IMR-90 (cell line): ENCODE results near the gene LYRM7. TPM values are rescaled to one million over a fixed set of nuclear protein-coding genes. Genes with fewer than 3 reads are reported as not detected.

Experiments
- ATAC-seq: fragments of 200-7000 bp; cut with Tn5 transposase; 2 replicates; pipeline ENCODE4 v1.9.1; 2020; ENCODE audit warnings: low read depth, mild to moderate bottlenecking, moderate library complexity
- BruUV-seq: library from RNA; stranded (reverse); fragments of 400-500 nt; replicated peaks from 2 replicates; lab custom pipeline; 2021; lab: Mats Ljungman, UMichigan
- CTCF ChIA-PET: fragments of 300-600 bp; formaldehyde crosslinking; extraction: SDS; loops from one replicate; lab custom pipeline; 2021; ENCODE audit warnings: antibody characterized with exemption; lab: Yijun Ruan, JAX
- POLR2A ChIA-PET: fragments of 300-600 bp; sonication (Branson Sonifier 250); formaldehyde crosslinking; loops from one replicate; lab custom pipeline; 2022; ENCODE audit warnings: antibody characterized with exemption; ENCODE audit not compliant: unreplicated experiment; lab: Charles Lee
- DNase-seq: peaks from one replicate; pipeline ENCODE4 v3.0.0; 2013
- H2AFZ ChIP-seq: replicated peaks from 2 replicates; pipeline ENCODE3; 2013; ENCODE audit warnings: low read length, mild to moderate bottlenecking; ENCODE audit not compliant: poor library complexity
- H2AK5ac ChIP-seq: 2 replicates; pipeline ENCODE4 v1.6.1; 2013; ENCODE audit warnings: low read depth, low read length, inconsistent platforms
- H2AK9ac ChIP-seq: replicated peaks from 2 replicates; pipeline ENCODE3; 2013; ENCODE audit warnings: mild to moderate bottlenecking, low read depth, low read length, moderate library complexity; ENCODE audit not compliant: poor library complexity
- H2BK120ac ChIP-seq: 2 replicates; pipeline ENCODE4 v1.6.1; 2013; ENCODE audit warnings: low read depth, low read length, inconsistent platforms
- H2BK15ac ChIP-seq: 3 replicates; pipeline ENCODE4 v1.6.1; 2013; ENCODE audit warnings: low read depth, low read length, inconsistent platforms
- H2BK20ac ChIP-seq: 2 replicates; pipeline ENCODE4 v1.6.1; 2013; ENCODE audit warnings: low read depth, mild to moderate bottlenecking, inconsistent platforms, low read length, moderate library complexity
- H2BK5ac ChIP-seq: 2 replicates; pipeline ENCODE4 v1.6.1; 2013; ENCODE audit warnings: mild to moderate bottlenecking, low read depth, low read length, inconsistent platforms; ENCODE audit not compliant: poor library complexity, severe bottlenecking
- H3K14ac ChIP-seq: replicated peaks from 2 replicates; pipeline ENCODE4 v1.6.1; 2013; ENCODE audit warnings: low read depth, low read length, inconsistent platforms
- H3K18ac ChIP-seq: 2 replicates; pipeline ENCODE4 v1.6.1; 2013; ENCODE audit warnings: low read depth, low read length, control low read depth
- H3K23ac ChIP-seq: 2 replicates; pipeline ENCODE4 v1.6.1; 2013; ENCODE audit warnings: low read depth, low read length, inconsistent platforms
- H3K27ac ChIP-seq: 2 replicates; pipeline ENCODE4 v1.5.1; 2013; ENCODE audit warnings: mild to moderate bottlenecking, control low read depth, low read length; ENCODE audit not compliant: insufficient read depth
- H3K27me3 ChIP-seq: 2 replicates; pipeline ENCODE4 v1.6.1; 2013; ENCODE audit warnings: low read length; ENCODE audit not compliant: control insufficient read depth, insufficient read depth
- H3K36me3 ChIP-seq: 2 replicates; pipeline ENCODE4 v1.6.1; 2013; ENCODE audit warnings: low read length, mixed read lengths; ENCODE audit not compliant: control insufficient read depth, insufficient read depth
- H3K4ac ChIP-seq: 2 replicates; pipeline ENCODE4 v1.6.1; 2013; ENCODE audit warnings: low read depth, low read length, inconsistent platforms
- H3K4me1 ChIP-seq: 2 replicates; pipeline ENCODE4 v1.6.1; 2013; ENCODE audit warnings: low read length, mixed read lengths; ENCODE audit not compliant: control insufficient read depth, insufficient read depth
- H3K4me2 ChIP-seq: 2 replicates; pipeline ENCODE4 v1.6.1; 2013; ENCODE audit warnings: low read depth, mild to moderate bottlenecking, control low read depth, low read length, moderate library complexity
- H3K4me3 ChIP-seq: 2 replicates; pipeline ENCODE4 v1.5.1; 2013; ENCODE audit warnings: low read depth, mild to moderate bottlenecking, control low read depth, low read length, moderate library complexity; ENCODE audit not compliant: insufficient read depth
- H3K56ac ChIP-seq: 2 replicates; pipeline ENCODE4 v1.6.1; 2013; ENCODE audit warnings: low read length, inconsistent platforms; ENCODE audit not compliant: insufficient read depth; ENCODE audit errors: extremely low read depth
- H3K79me1 ChIP-seq, 2 experiments: 2 replicates each; pipeline ENCODE4 v1.6.1; 2013; ENCODE audit warnings: low read length in 2 of 2, inconsistent platforms in 1 of 2, low read depth in 1 of 2
- H3K9ac ChIP-seq: 2 replicates; pipeline ENCODE4 v1.6.1; 2013; ENCODE audit warnings: low read depth, low read length, control low read depth
- H3K9me1 ChIP-seq: 2 replicates; pipeline ENCODE4 v1.6.1; 2013; ENCODE audit warnings: low read length, inconsistent platforms; ENCODE audit not compliant: insufficient read depth
- H3K9me3 ChIP-seq: 2 replicates; pipeline ENCODE4 v1.6.1; 2013; ENCODE audit warnings: low read length; ENCODE audit not compliant: control insufficient read depth, insufficient read depth
- H4K20me1 ChIP-seq: 2 replicates; pipeline ENCODE4 v1.6.1; 2013; ENCODE audit warnings: low read length, inconsistent platforms; ENCODE audit not compliant: insufficient read depth
- H4K5ac ChIP-seq: 2 replicates; pipeline ENCODE4 v1.6.1; 2013; ENCODE audit warnings: mild to moderate bottlenecking, low read depth, low read length, control low read depth
- H4K8ac ChIP-seq, 2 experiments: 2 replicates each; pipeline ENCODE4 v1.6.1; 2013; ENCODE audit warnings: low read depth in 2 of 2, low read length in 2 of 2, control low read depth in 1 of 2, inconsistent platforms in 1 of 2
- H4K91ac ChIP-seq: 2 replicates; pipeline ENCODE4 v1.6.1; 2013; ENCODE audit warnings: low read depth, low read length, inconsistent platforms; ENCODE audit not compliant: insufficient read depth
- CTCF ChIP-seq: conservative IDR thresholded peaks from 2 replicates; pipeline ENCODE4 v1.5.1; 2012; ENCODE audit warnings: mild to moderate bottlenecking, low read depth, low read length, improper control_type of control experiment
- FOS ChIP-seq: fragments of 150-350 bp; IDR thresholded peaks from 2 replicates; pipeline ENCODE4 v1.6.1; 2016; ENCODE audit warnings: low read depth, low read length
- POLR2A ChIP-seq: IDR thresholded peaks from 2 replicates; pipeline ENCODE4 v1.6.1; 2012; ENCODE audit warnings: mild to moderate bottlenecking, low read depth, low read length
- RAD21 ChIP-seq: IDR thresholded peaks from 2 replicates; pipeline ENCODE4 v1.6.1; 2012; ENCODE audit warnings: low read length, improper control_type of control experiment
- RCOR1 ChIP-seq: IDR thresholded peaks from 2 replicates; pipeline ENCODE4 v1.6.1; 2012; ENCODE audit warnings: mild to moderate bottlenecking, low read length, improper control_type of control experiment; ENCODE audit not compliant: insufficient replicate concordance
- SMC3 ChIP-seq: fragments of 150-350 bp; IDR thresholded peaks from 2 replicates; pipeline ENCODE4 v1.6.1; 2016; ENCODE audit warnings: low read depth, mild to moderate bottlenecking, antibody characterized with exemption, low read length, moderate library complexity
- WGBS, 2 experiments: methylation state at CpG; one replicate each; pipeline versions ENCODE4 v1.1.5 to v1.1.7; 2013; ENCODE audit warnings: missing lambda C conversion rate in 2 of 2; ENCODE audit not compliant: insufficient read length in 1 of 2; ENCODE audit errors: extremely low coverage in 2 of 2; 5-methylcytosine and 5-hydroxymethylcytosine counted together
- dilution Hi-C: fragments of 300-500 bp; cut with HindIII; formaldehyde crosslinking; loops from one replicate; pipeline ENCODE4 v1.14.3; 2018; ENCODE audit warnings: low sequenced_read_pairs; ENCODE audit not compliant: unreplicated experiment
- in situ Hi-C: fragments of 300-500 bp; cut with MboI; formaldehyde crosslinking; loops from 3 replicates; pipeline ENCODE4 v1.14.3; 2019; ENCODE audit warnings: low sequenced_read_pairs, inconsistent platforms, mixed read lengths
- intact Hi-C: fragments of 100-400 bp; cut with micrococcal nuclease; formaldehyde crosslinking; loops from 2 replicates; pipeline ENCODE4 v1.10.0; 2022
- polyA plus RNA-seq, 3 experiments: library from polyadenylated mRNA; depleted of rRNA; stranded (reverse); fragments of >200 nt; gene quantifications; 2 replicates each; pipeline ENCODE4 v1.2.3, GENCODE V29; 2012; ENCODE audit warnings: low replicate concordance in 1 of 3
- total RNA-seq: library from RNA; depleted of rRNA; stranded (reverse); fragments of >200 nt; gene quantifications from 2 replicates; pipeline ENCODE4 v1.2.3, GENCODE V29; 2012

Gene LYRM7
- total and polyA plus RNA-seq, 2 of the 4 experiments (the other 2 are of a cell fraction), result 2.5 to 3.4 TPM

GRCh38 chr5:131165119-131165727 is 5.5 kb upstream of the LYRM7 start, which contains the start of gene HINT1:
Gene HINT1 (minus strand): TSS chr5:131165256. CDS start chr5:131165205, 51 bp downstream.
- in situ Hi-C loops, result loop anchor here (10.0 kb wide), 2 partner anchors 110 to 220 kb away; no protein-coding TSS in a partner anchor
- peak within 1 kb of the TSS; percentile 78 to 92 for H4K8ac ChIP-seq
- peak within 1 kb of the TSS; percentile 58 for H2BK120ac ChIP-seq
- BruUV-seq, result no TSS peak
- peak within 1 kb of the TSS; percentile 88 for H2BK5ac ChIP-seq
- peak within 1 kb of the TSS; percentile 88 for H3K4me3 ChIP-seq
- H3K9ac ChIP-seq, result peak within 1 kb of the TSS; percentile 93
- no peak within 1 kb of the TSS for H2BK20ac ChIP-seq
- ChIA-PET POLR2A (no interaction called here), CTCF (interaction anchor here (0.6 to 1.2 kb wide), 3 partner anchors 98 to 219 kb away, joined by 3 to 5 read pairs (median 5); no protein-coding TSS in a partner anchor)
- H3K9me1 ChIP-seq, result no peaks in the 10 kb centered on the region; the same call in 1 of the 2 replicates
- TF ChIP-seq CTCF (0 out of 2 replicates have a peak, but pooled peaks have one; percentile 23), POLR2A (peak; percentile 66), FOS (no peak), SMC3 (0 out of 2 replicates have a peak, but pooled peaks have one; percentile 9), RCOR1 (no peak), RAD21 (peak; percentile 25; the same call in 1 of the 2 replicates)
- peak within 1 kb of the TSS; percentile 91 for H3K4me2 ChIP-seq
- H3K79me1 ChIP-seq, result peaks cover 8 to 10% of the 10 kb centered on the region in 2 experiments; a peak in 2 of 4 replicates
- peaks cover 6% of the 10 kb centered on the region for H3K36me3 ChIP-seq
- peak within 1 kb of the TSS; percentile 88 for H3K56ac ChIP-seq
- H3K27me3 ChIP-seq, result no peaks in the 10 kb centered on the region
- peaks cover 3% of the 10 kb centered on the region; the same call in 1 of the 2 replicates for H3K4me1 ChIP-seq
- peak within 1 kb of the TSS; percentile 92 for H3K27ac ChIP-seq
- H2AK9ac ChIP-seq, result peak within 1 kb of the TSS; percentile 98
- H2BK15ac ChIP-seq, result peak within 1 kb of the TSS; percentile 37; the same call in 2 of the 3 replicates
- peak within 1 kb of the TSS; percentile 97 for H3K23ac ChIP-seq
- peak within 1 kb of the TSS; percentile 96 for H3K4ac ChIP-seq
- 0% methylated on average over 5 of the region's 33 CpGs; no CpG with 5 or more reads in 1 of the 2 experiments for WGBS, 2 experiments
- H4K91ac ChIP-seq, result peak within 1 kb of the TSS; percentile 88
- intact Hi-C loops, result loop anchor here (1.0 kb wide), 2 partner anchors 99 to 252 kb away; partner anchors contain the start of gene CDC42SE2
- peak; percentile 87 for ATAC-seq
- peak within 1 kb of the TSS; percentile 72; the same call in 1 of the 2 replicates for H3K18ac ChIP-seq
- dilution Hi-C loops, result no loop called here
- no peaks in the 10 kb centered on the region for H4K20me1 ChIP-seq
- no peaks in the 10 kb centered on the region for H3K9me3 ChIP-seq
- peak within 1 kb of the TSS; percentile 63 for H2AK5ac ChIP-seq
- peak; percentile 84 for DNase-seq
- H3K14ac ChIP-seq, result peak within 1 kb of the TSS; percentile 93
- peak within 1 kb of the TSS; percentile 58 for H4K5ac ChIP-seq
- peak within 1 kb of the TSS; percentile 96 for H2AFZ ChIP-seq
